Non-pigmented ciliary epithelial cell (primary cell): ENCODE measurements around the gene MAP6.
A peak's percentile ranks its signal among the peaks of the same experiment; 100 is the strongest.

Experiments
- DNase-seq: peaks from one replicate; pipeline ENCODE4 v3.0.0-alpha.2; 2010; ENCODE audit warnings: low read depth

Gene MAP6

GRCh38 chr11:75567971-75568370, 100.9 kb downstream of the MAP6 start:
- no peak for DNase-seq

GRCh38 chr11:75566763-75567279, 102.0 kb downstream of the MAP6 start:
- no peak for DNase-seq

- no peak for DNase-seq
Observed at GRCh38 chr11:75565916-75566762, 102.7 kb downstream of the MAP6 start.

GRCh38 chr11:75565221-75565814, 103.5 kb downstream of the MAP6 start:
- DNase-seq: no peak

- DNase-seq: no peak
Observed at GRCh38 chr11:75563978-75564552, 104.8 kb downstream of the MAP6 start.

- DNase-seq: no peak
Observed at GRCh38 chr11:75563501-75563977, 105.3 kb downstream of the MAP6 start.

- no peak for DNase-seq
Observed at GRCh38 chr11:75562836-75563484, 105.9 kb downstream of the MAP6 start.

- DNase-seq: no peak
Observed at GRCh38 chr11:75562048-75562835, 106.6 kb downstream of the MAP6 start, which contains the start of gene SERPINH1. SERPINH1 (plus strand) TSS chr11:75562253; CDS start chr11:75566350, 4,097 bp downstream.

GRCh38 chr11:75561426-75562047, 107.3 kb downstream of the MAP6 start:
- no peak for DNase-seq

- no peak for DNase-seq
Observed at GRCh38 chr11:75560644-75561043, 108.2 kb downstream of the MAP6 start.

- DNase-seq: no peak
Observed at GRCh38 chr11:75558939-75559843, 109.6 kb downstream of the MAP6 start.

GRCh38 chr11:75557666-75558494, 111.0 kb downstream of the MAP6 start:
- DNase-seq: no peak

- DNase-seq: no peak
Observed at GRCh38 chr11:75556275-75556674, 112.6 kb downstream of the MAP6 start.

- DNase-seq: no peak
Observed at GRCh38 chr11:75555079-75555811, 113.6 kb downstream of the MAP6 start.

- DNase-seq: peak; percentile 99
Observed at GRCh38 chr11:75554258-75555022, 114.4 kb downstream of the MAP6 start.

GRCh38 chr11:75553889-75554257, 115.0 kb downstream of the MAP6 start:
- DNase-seq: no peak

GRCh38 chr11:75553182-75553581, 115.7 kb downstream of the MAP6 start:
- no peak for DNase-seq
